ENCODE data around the gene NR3C2. TPM values are rescaled to one million over a fixed set of nuclear protein-coding genes. Genes with fewer than 3 reads are reported as not detected.

The NR3C2 gene
- total and polyA plus RNA-seq, 2 experiments from 2014 or later: 1.2 to 3.0 TPM

DNA sequence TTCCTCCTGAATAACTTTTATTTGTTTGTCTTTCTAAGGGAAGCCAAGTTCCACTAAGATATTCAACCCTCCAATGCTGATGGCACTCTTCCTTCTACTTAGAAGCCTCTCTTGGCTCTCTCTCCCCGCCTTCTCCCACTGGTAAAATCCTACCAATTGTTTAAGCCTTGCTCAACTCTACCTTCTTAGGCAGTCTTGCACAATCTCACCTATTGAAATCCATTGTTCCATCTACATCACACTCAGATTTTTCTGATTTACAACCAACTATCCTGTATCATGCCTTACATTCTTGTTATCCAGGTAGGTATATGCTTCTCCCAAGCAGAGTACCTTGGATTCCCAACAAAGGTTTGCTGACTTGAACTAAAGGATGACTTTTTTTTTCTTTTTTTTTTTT, 69.1 kb downstream of the NR3C2 start:
- H3K27me3 ChIP-seq (ENCODE audit: insufficient read depth): no peaks in the 10 kb centered on the region
- no peak for ATAC-seq
- H3K27ac ChIP-seq (ENCODE audit: low read depth): no peak overlapping the region
- H3K9me2 ChIP-seq (ENCODE audit: insufficient read depth): no peaks in the 10 kb centered on the region
- no peak for DNase-seq (ENCODE audit: low spot score)
- no peaks in the 10 kb centered on the region for H3K27me3 Mint-ChIP-seq (ENCODE audit: insufficient read depth, low read depth, poor library complexity)
- H3K36me3 ChIP-seq (ENCODE audit: insufficient read depth): no peaks in the 10 kb centered on the region
- H3K36me3 Mint-ChIP-seq (ENCODE audit: low read depth): no peaks in the 10 kb centered on the region
- H3F3A ChIP-seq (replicated peaks; ENCODE audit: low read depth): no peaks in the 10 kb centered on the region
- H3K4me3 Mint-ChIP-seq: no peak overlapping the region
- H3K4me1 ChIP-seq (ENCODE audit: insufficient read depth): no peaks in the 10 kb centered on the region
- no peak overlapping the region for H2AFZ ChIP-seq
- no peaks in the 10 kb centered on the region for H3K9me3 Mint-ChIP-seq
- 0 out of 2 replicates have a peak, but pooled peaks cover 2% of the 10 kb centered on the region for H4K20me1 ChIP-seq (replicated peaks; ENCODE audit: insufficient read depth)
- no peaks in the 10 kb centered on the region for H3K79me2 ChIP-seq (replicated peaks; ENCODE audit: insufficient read depth)
- H3K4me3 ChIP-seq: no peak overlapping the region
- TF ChIP-seq EZH2 (IDR thresholded peaks at IDR 0.05; ENCODE audit: low read depth, unreplicated experiment) (no peak), ZNF331 (CRISPR knock-in tag; IDR thresholded peaks at IDR 0.05; ENCODE audit: low read depth) (no peak), POLR2AphosphoS5 (IDR thresholded peaks at IDR 0.05; ENCODE audit: low read depth) (no peak), STAT1 (IDR thresholded peaks at IDR 0.05; ENCODE audit: unreplicated experiment) (no peak), ZNF114 (CRISPR knock-in tag; IDR thresholded peaks at IDR 0.05) (no peak), CREB1 (CRISPR knock-in tag; IDR thresholded peaks at IDR 0.05; ENCODE audit: low read depth) (no peak)
- TF ChIP-seq, protein P1, sequence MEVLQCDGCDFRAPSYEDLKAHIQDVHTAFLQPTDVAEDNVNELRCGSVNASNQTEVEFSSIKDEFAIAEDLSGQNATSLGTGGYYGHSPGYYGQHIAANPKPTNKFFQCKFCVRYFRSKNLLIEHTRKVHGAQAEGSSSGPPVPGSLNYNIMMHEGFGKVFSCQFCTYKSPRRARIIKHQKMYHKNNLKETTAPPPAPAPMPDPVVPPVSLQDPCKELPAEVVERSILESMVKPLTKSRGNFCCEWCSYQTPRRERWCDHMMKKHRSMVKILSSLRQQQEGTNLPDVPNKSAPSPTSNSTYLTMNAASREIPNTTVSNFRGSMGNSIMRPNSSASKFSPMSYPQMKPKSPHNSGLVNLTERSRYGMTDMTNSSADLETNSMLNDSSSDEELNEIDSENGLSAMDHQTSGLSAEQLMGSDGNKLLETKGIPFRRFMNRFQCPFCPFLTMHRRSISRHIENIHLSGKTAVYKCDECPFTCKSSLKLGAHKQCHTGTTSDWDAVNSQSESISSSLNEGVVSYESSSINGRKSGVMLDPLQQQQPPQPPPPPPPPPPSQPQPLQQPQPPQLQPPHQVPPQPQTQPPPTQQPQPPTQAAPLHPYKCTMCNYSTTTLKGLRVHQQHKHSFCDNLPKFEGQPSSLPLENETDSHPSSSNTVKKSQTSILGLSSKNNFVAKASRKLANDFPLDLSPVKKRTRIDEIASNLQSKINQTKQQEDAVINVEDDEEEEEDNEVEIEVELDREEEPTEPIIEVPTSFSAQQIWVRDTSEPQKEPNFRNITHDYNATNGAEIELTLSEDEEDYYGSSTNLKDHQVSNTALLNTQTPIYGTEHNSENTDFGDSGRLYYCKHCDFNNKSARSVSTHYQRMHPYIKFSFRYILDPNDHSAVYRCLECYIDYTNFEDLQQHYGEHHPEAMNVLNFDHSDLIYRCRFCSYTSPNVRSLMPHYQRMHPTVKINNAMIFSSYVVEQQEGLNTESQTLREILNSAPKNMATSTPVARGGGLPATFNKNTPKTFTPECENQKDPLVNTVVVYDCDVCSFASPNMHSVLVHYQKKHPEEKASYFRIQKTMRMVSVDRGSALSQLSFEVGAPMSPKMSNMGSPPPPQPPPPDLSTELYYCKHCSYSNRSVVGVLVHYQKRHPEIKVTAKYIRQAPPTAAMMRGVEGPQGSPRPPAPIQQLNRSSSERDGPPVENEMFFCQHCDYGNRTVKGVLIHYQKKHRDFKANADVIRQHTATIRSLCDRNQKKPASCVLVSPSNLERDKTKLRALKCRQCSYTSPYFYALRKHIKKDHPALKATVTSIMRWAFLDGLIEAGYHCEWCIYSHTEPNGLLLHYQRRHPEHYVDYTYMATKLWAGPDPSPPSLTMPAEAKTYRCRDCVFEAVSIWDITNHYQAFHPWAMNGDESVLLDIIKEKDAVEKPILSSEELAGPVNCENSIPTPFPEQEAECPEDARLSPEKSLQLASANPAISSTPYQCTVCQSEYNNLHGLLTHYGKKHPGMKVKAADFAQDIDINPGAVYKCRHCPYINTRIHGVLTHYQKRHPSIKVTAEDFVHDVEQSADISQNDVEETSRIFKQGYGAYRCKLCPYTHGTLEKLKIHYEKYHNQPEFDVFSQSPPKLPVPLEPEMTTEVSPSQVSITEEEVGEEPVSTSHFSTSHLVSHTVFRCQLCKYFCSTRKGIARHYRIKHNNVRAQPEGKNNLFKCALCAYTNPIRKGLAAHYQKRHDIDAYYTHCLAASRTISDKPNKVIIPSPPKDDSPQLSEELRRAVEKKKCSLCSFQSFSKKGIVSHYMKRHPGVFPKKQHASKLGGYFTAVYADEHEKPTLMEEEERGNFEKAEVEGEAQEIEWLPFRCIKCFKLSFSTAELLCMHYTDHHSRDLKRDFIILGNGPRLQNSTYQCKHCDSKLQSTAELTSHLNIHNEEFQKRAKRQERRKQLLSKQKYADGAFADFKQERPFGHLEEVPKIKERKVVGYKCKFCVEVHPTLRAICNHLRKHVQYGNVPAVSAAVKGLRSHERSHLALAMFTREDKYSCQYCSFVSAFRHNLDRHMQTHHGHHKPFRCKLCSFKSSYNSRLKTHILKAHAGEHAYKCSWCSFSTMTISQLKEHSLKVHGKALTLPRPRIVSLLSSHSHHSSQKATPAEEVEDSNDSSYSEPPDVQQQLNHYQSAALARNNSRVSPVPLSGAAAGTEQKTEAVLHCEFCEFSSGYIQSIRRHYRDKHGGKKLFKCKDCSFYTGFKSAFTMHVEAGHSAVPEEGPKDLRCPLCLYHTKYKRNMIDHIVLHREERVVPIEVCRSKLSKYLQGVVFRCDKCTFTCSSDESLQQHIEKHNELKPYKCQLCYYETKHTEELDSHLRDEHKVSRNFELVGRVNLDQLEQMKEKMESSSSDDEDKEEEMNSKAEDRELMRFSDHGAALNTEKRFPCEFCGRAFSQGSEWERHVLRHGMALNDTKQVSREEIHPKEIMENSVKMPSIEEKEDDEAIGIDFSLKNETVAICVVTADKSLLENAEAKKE (CRISPR knock-in tag; IDR thresholded peaks at IDR 0.05): no peak
- TF ChIP-seq, protein P2, sequence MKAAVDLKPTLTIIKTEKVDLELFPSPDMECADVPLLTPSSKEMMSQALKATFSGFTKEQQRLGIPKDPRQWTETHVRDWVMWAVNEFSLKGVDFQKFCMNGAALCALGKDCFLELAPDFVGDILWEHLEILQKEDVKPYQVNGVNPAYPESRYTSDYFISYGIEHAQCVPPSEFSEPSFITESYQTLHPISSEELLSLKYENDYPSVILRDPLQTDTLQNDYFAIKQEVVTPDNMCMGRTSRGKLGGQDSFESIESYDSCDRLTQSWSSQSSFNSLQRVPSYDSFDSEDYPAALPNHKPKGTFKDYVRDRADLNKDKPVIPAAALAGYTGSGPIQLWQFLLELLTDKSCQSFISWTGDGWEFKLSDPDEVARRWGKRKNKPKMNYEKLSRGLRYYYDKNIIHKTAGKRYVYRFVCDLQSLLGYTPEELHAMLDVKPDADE (IDR thresholded peaks at IDR 0.05): no peak
- H3K4me2 ChIP-seq: no peak overlapping the region
- no peaks in the 10 kb centered on the region for H3K4me1 Mint-ChIP-seq
- no peak overlapping the region for H3K27ac Mint-ChIP-seq
